Neuron (in vitro differentiated cells): Measurements from ENCODE around the gene DGKQ.
"Not testable (repeated sequence)": the region's sequence is repeated elsewhere in the genome, so short reads cannot be mapped to it uniquely, and the experiment has no call there.

Experiments used
- H2AFZ ChIP-seq: one replicate; pipeline ENCODE4 v1.6.1; 2013; ENCODE audit warnings: low read depth, mild to moderate bottlenecking, inconsistent platforms, low read length, moderate library complexity
- H3K27me3 ChIP-seq: one replicate; pipeline ENCODE4 v1.6.1; 2013; ENCODE audit warnings: low read length; ENCODE audit not compliant: insufficient read depth
- H3K36me3 ChIP-seq: one replicate; pipeline ENCODE4 v1.6.1; 2013; ENCODE audit warnings: low read length; ENCODE audit not compliant: insufficient read depth
- H3K4me1 ChIP-seq: one replicate; pipeline ENCODE4 v1.6.1; 2013; ENCODE audit warnings: low read length; ENCODE audit not compliant: insufficient read depth
- H3K4me3 ChIP-seq: 2 replicates; pipeline ENCODE4 v1.5.1; 2013; ENCODE audit warnings: mild to moderate bottlenecking, low read length, moderate library complexity
- H3K9me3 ChIP-seq: one replicate; pipeline ENCODE4 v1.6.1; 2013; ENCODE audit warnings: low read length

The DGKQ gene

GRCh38 chr4:1004071-1004418 is 30.7 kb upstream of the DGKQ start:
- peaks cover 85% of the 10 kb centered on the region for H3K27me3 ChIP-seq

GRCh38 chr4:1003271-1004070 is 30.1 kb upstream of the DGKQ start:
- peaks cover 7% of the 10 kb centered on the region for H3K4me1 ChIP-seq
- no peaks in the 10 kb centered on the region for H3K36me3 ChIP-seq

More at GRCh38 chr4:1004071-1004418, 30.7 kb upstream of the DGKQ start:
- H3K36me3 ChIP-seq: no peaks in the 10 kb centered on the region
- no peak overlapping the region for H2AFZ ChIP-seq
- no peak overlapping the region for H3K4me3 ChIP-seq
- peaks cover 22% of the 10 kb centered on the region for H3K9me3 ChIP-seq
- peaks cover 11% of the 10 kb centered on the region for H3K4me1 ChIP-seq

GRCh38 chr4:1002631-1003251 is 29.4 kb upstream of the DGKQ start:
- Histone ChIP-seq H3K27me3 (peaks cover 83% of the 10 kb centered on the region), H3K36me3 (no peaks in the 10 kb centered on the region), H3K9me3 (peaks cover 22% of the 10 kb centered on the region), H3K4me1 (peaks cover 8% of the 10 kb centered on the region), H2AFZ (no peak overlapping the region), H3K4me3 (no peak overlapping the region)

More at GRCh38 chr4:1003271-1004070, 30.1 kb upstream of the DGKQ start:
- H2AFZ ChIP-seq: no peak overlapping the region
- peaks cover 22% of the 10 kb centered on the region for H3K9me3 ChIP-seq
- H3K27me3 ChIP-seq: peaks cover 82% of the 10 kb centered on the region
- H3K4me3 ChIP-seq: no peak overlapping the region

GRCh38 chr4:1002131-1002630 is 28.8 kb upstream of the DGKQ start:
- Histone ChIP-seq H3K4me1 (peaks cover 11% of the 10 kb centered on the region), H3K4me3 (no peak overlapping the region), H3K9me3 (peaks cover 22% of the 10 kb centered on the region), H3K36me3 (no peaks in the 10 kb centered on the region), H2AFZ (no peak overlapping the region), H3K27me3 (peaks cover 81% of the 10 kb centered on the region)

- H3K4me3 ChIP-seq: no peak overlapping the region
- H2AFZ ChIP-seq: no peak overlapping the region
- peaks cover 11% of the 10 kb centered on the region for H3K4me1 ChIP-seq
- H3K36me3 ChIP-seq: no peaks in the 10 kb centered on the region
- peaks cover 19% of the 10 kb centered on the region for H3K9me3 ChIP-seq
- peaks cover 81% of the 10 kb centered on the region for H3K27me3 ChIP-seq
These were observed 28.3 kb upstream of the DGKQ start for GRCh38 chr4:1001561-1002130.

- peaks cover 86% of the 10 kb centered on the region for H3K27me3 ChIP-seq
These were observed 27.4 kb upstream of the DGKQ start for GRCh38 chr4:1000686-1001260.

GRCh38 chr4:999882-1000425 is 26.6 kb upstream of the DGKQ start:
- peaks cover 11% of the 10 kb centered on the region for H3K4me1 ChIP-seq
- peaks cover 82% of the 10 kb centered on the region for H3K27me3 ChIP-seq
- H3K4me3 ChIP-seq: no peak overlapping the region
- H3K9me3 ChIP-seq: peaks cover 15% of the 10 kb centered on the region
- H3K36me3 ChIP-seq: no peaks in the 10 kb centered on the region
- H2AFZ ChIP-seq: no peak overlapping the region

More at GRCh38 chr4:1000686-1001260, 27.4 kb upstream of the DGKQ start:
- no peak overlapping the region for H2AFZ ChIP-seq
- no peak overlapping the region for H3K4me3 ChIP-seq
- H3K36me3 ChIP-seq: no peaks in the 10 kb centered on the region
- peaks cover 19% of the 10 kb centered on the region for H3K9me3 ChIP-seq
- H3K4me1 ChIP-seq: peaks cover 11% of the 10 kb centered on the region

- H3K4me3 ChIP-seq, H3K36me3 ChIP-seq, H2AFZ ChIP-seq: not testable (repeated sequence)
- Histone ChIP-seq H3K4me1 (peaks cover 11% of the 10 kb centered on the region), H3K27me3 (peaks cover 76% of the 10 kb centered on the region), H3K9me3 (peaks cover 13% of the 10 kb centered on the region)
These were observed 26.0 kb upstream of the DGKQ start for GRCh38 chr4:999240-999863.

- Histone ChIP-seq H3K4me1 (peaks cover 11% of the 10 kb centered on the region), H2AFZ (no peak overlapping the region), H3K27me3 (peaks cover 65% of the 10 kb centered on the region), H3K36me3 (no peaks in the 10 kb centered on the region), H3K4me3 (no peak overlapping the region), H3K9me3 (peaks cover 13% of the 10 kb centered on the region)
These were observed 24.8 kb upstream of the DGKQ start for GRCh38 chr4:998096-998691.

- Histone ChIP-seq H3K4me1 (peaks cover 16% of the 10 kb centered on the region), H3K9me3 (peaks cover 13% of the 10 kb centered on the region), H3K4me3 (peak overlapping the region; percentile 33), H3K36me3 (no peaks in the 10 kb centered on the region), H3K27me3 (peaks cover 59% of the 10 kb centered on the region), H2AFZ (peak overlapping the region; percentile 67)
These were observed 24.2 kb upstream of the DGKQ start for GRCh38 chr4:997375-998071.

GRCh38 chr4:996997-997374 is 23.6 kb upstream of the DGKQ start:
- no peak overlapping the region for H3K4me3 ChIP-seq
- H2AFZ ChIP-seq: no peak overlapping the region
- H3K9me3 ChIP-seq: peaks cover 11% of the 10 kb centered on the region
- H3K27me3 ChIP-seq: peaks cover 54% of the 10 kb centered on the region
- H3K4me1 ChIP-seq: peaks cover 19% of the 10 kb centered on the region
- no peaks in the 10 kb centered on the region for H3K36me3 ChIP-seq
